Measurements from ENCODE around the gene OCA2. TPM values are rescaled to one million over a fixed set of nuclear protein-coding genes. Genes with fewer than 3 reads are reported as not detected.

Gene OCA2
- total RNA-seq, 4 donors from 2014 or later: 7.0 to 53.1 (median 20.4) TPM

DNA sequence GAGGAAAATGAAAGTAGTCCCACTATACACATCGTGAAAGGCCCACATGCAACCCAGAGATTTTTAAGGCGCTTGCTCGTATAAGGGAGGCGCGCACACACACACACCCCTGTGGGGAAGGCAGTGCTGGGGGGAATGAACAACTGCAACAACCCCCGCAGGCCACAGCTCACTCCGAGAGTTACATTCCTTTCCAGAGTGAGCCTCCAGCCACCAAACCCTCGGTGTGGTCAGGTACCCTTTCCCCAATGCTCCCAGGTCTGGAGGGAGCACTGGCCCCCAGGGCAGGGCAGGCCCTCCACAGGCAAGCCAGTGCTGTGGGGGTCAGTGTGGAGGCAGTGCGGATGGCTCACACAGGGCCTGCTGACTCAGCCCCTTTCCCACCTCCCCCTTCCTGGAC lies 115.6 kb downstream of the OCA2 start:
- no peaks in the 10 kb centered on the region for H3K9me3 ChIP-seq
- H3K36me3 ChIP-seq: no peaks in the 10 kb centered on the region
- no peak for DNase-seq (ENCODE audit: low spot score in 2 of 2)
- 91% methylated on average over 9 of the region's 9 CpGs for WGBS
- H3K27ac ChIP-seq: no peak overlapping the region
- no peak overlapping the region for H3K4me3 ChIP-seq
- H3K4me1 ChIP-seq: no peaks in the 10 kb centered on the region
- TF ChIP-seq POLR2AphosphoS5 (IDR thresholded peaks at IDR 0.05) (no peak), CTCF (IDR thresholded peaks at IDR 0.05) (no peak), EP300 (IDR thresholded peaks at IDR 0.05) (no peak), POLR2A (IDR thresholded peaks at IDR 0.05) (no peak)
- no peaks in the 10 kb centered on the region for H3K27me3 ChIP-seq

GRCh38 chr15:27977696-27978095 lies 121.4 kb downstream of the OCA2 start:
- Histone ChIP-seq H3K9me3 (no peaks in the 10 kb centered on the region), H3K27me3 (no peaks in the 10 kb centered on the region), H3K36me3 (no peaks in the 10 kb centered on the region), H3K4me3 (no peak overlapping the region), H3K27ac (no peak overlapping the region), H3K4me1 (no peaks in the 10 kb centered on the region)
- no peak for TF ChIP-seq CTCF (IDR thresholded peaks at IDR 0.05)
- no peak for TF ChIP-seq EP300 (IDR thresholded peaks at IDR 0.05)
- no peak for TF ChIP-seq POLR2A (IDR thresholded peaks at IDR 0.05)
- no peak for TF ChIP-seq POLR2AphosphoS5 (IDR thresholded peaks at IDR 0.05)
- 76% methylated on average over 4 of the region's 4 CpGs for WGBS
- no peak for DNase-seq (ENCODE audit: low spot score in 2 of 2)

GRCh38 chr15:27973886-27974285 lies 125.2 kb downstream of the OCA2 start:
- no peaks in the 10 kb centered on the region for H3K36me3 ChIP-seq
- no peak for TF ChIP-seq CTCF (IDR thresholded peaks at IDR 0.05)
- TF ChIP-seq POLR2A (IDR thresholded peaks at IDR 0.05): no peak
- TF ChIP-seq POLR2AphosphoS5 (IDR thresholded peaks at IDR 0.05): no peak
- TF ChIP-seq EP300 (IDR thresholded peaks at IDR 0.05): no peak
- H3K4me3 ChIP-seq: no peak overlapping the region
- H3K27ac ChIP-seq: no peak overlapping the region
- no peaks in the 10 kb centered on the region for H3K27me3 ChIP-seq
- no peaks in the 10 kb centered on the region for H3K9me3 ChIP-seq
- H3K4me1 ChIP-seq: no peaks in the 10 kb centered on the region
- DNase-seq (ENCODE audit: low spot score in 2 of 2): no peak

- Histone ChIP-seq H3K36me3 (no peaks in the 10 kb centered on the region), H3K27me3 (no peaks in the 10 kb centered on the region), H3K27ac (no peak overlapping the region), H3K9me3 (no peaks in the 10 kb centered on the region), H3K4me3 (no peak overlapping the region), H3K4me1 (no peaks in the 10 kb centered on the region)
- TF ChIP-seq EP300 (IDR thresholded peaks at IDR 0.05) (no peak), POLR2A (IDR thresholded peaks at IDR 0.05) (no peak), POLR2AphosphoS5 (IDR thresholded peaks at IDR 0.05) (no peak), CTCF (IDR thresholded peaks at IDR 0.05) (no peak)
- DNase-seq (ENCODE audit: low spot score in 2 of 2): no peak
- 87% methylated on average over 24 of the region's 24 CpGs for WGBS
Observed at GRCh38 chr15:27970661-27971392, 128.3 kb downstream of the OCA2 start.

DNA sequence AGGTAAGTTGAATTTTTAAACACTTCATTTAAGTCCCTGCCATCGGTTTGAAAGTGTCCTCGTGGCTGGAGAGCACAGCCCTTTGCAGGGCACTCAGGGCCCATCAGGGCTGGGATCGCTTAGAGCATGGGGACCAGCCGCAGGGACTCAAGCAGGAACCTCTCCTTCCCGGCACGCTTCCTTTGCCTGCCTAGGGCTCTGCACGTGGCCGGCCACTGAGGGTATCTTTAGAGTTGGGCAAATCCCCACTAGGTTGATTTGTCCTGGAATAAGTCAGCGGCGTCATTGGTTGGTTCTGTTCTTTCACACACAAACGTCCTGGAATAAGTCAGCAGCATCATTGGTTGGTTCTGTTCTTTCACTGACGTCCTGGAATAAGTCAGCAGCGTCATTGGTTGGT lies 131.6 kb downstream of the OCA2 start:
- DNase-seq (ENCODE audit: low spot score in 2 of 2): no peak
- no peak overlapping the region for H3K27ac ChIP-seq
- H3K9me3 ChIP-seq: no peaks in the 10 kb centered on the region
- no peak for TF ChIP-seq EP300 (IDR thresholded peaks at IDR 0.05)
- TF ChIP-seq POLR2A (IDR thresholded peaks at IDR 0.05): no peak
- no peak for TF ChIP-seq CTCF (IDR thresholded peaks at IDR 0.05)
- TF ChIP-seq POLR2AphosphoS5 (IDR thresholded peaks at IDR 0.05): no peak
- H3K4me3 ChIP-seq: no peak overlapping the region
- WGBS: 87% methylated on average over 13 of the region's 13 CpGs
- H3K4me1 ChIP-seq: no peaks in the 10 kb centered on the region
- H3K27me3 ChIP-seq: no peaks in the 10 kb centered on the region
- no peaks in the 10 kb centered on the region for H3K36me3 ChIP-seq
